CD14-positive monocyte (primary cell): ENCODE data around the gene BCKDHA. TPM values are rescaled to one million over a fixed set of nuclear protein-coding genes. Genes with fewer than 3 reads are reported as not detected.

Experiments
- DNase-seq, 3 donors: peaks; one replicate each; pipeline ENCODE4 v3.0.0-alpha.2; 2011 to 2022
- H2AFZ ChIP-seq: 2 replicates; pipeline ENCODE4 v1.6.0; 2012; ENCODE audit warnings: mild to moderate bottlenecking, low read depth, low read length, inconsistent platforms; ENCODE audit not compliant: insufficient read depth, poor library complexity, severe bottlenecking
- H3K27ac ChIP-seq, 2 donors: 1 replicate in 1 of 2; 2 replicates in 1 of 2; pipeline ENCODE4 v1.5.1; 2012 to 2013; ENCODE audit warnings: low read length in 2 of 2, control low read depth in 1 of 2, inconsistent platforms in 1 of 2, low read depth in 1 of 2, mild to moderate bottlenecking in 1 of 2
- H3K27me3 ChIP-seq, 2 donors: one replicate each; pipeline versions ENCODE4 v1.6.0 to v1.6.1; 2011 to 2013; ENCODE audit warnings: low read length in 2 of 2; ENCODE audit not compliant: control insufficient read depth in 2 of 2, insufficient read depth in 2 of 2
- H3K36me3 ChIP-seq, 2 donors: replicated peaks in 1 of 2; 1 replicate in 1 of 2; 2 replicates in 1 of 2; pipeline versions ENCODE4 v1.5.1 to v1.6.1; 2012 to 2013; ENCODE audit warnings: low read length in 2 of 2, control low read depth in 1 of 2, inconsistent platforms in 1 of 2, mild to moderate bottlenecking in 1 of 2; ENCODE audit not compliant: insufficient read depth in 2 of 2, control insufficient read depth in 1 of 2
- H3K4me1 ChIP-seq, 2 donors: 1 replicate in 1 of 2; 2 replicates in 1 of 2; pipeline versions ENCODE4 v1.5.1 to v1.6.1; 2012 to 2013; ENCODE audit warnings: low read length in 2 of 2, control low read depth in 1 of 2, inconsistent platforms in 1 of 2, mild to moderate bottlenecking in 1 of 2, moderate library complexity in 1 of 2; ENCODE audit not compliant: insufficient read depth in 2 of 2, control insufficient read depth in 1 of 2
- H3K4me2 ChIP-seq: replicated peaks from 2 replicates; pipeline ENCODE3; 2012; ENCODE audit warnings: low read length, moderate library complexity, mild to moderate bottlenecking; ENCODE audit not compliant: poor library complexity, severe bottlenecking; ENCODE audit errors: extremely low read depth
- H3K4me3 ChIP-seq, 3 experiments: fragments of 200-600 bp in 1 of 3; sonication (generic) in 1 of 3; replicated peaks in 1 of 3; 1 replicate in 2 of 3; 2 replicates in 1 of 3; pipeline ENCODE4 v1.5.1; 2011 to 2013; ENCODE audit warnings: low read length in 3 of 3, mild to moderate bottlenecking in 3 of 3, control low read depth in 2 of 3, low read depth in 2 of 3, inconsistent platforms in 1 of 3, moderate library complexity in 1 of 3
- H3K79me2 ChIP-seq: 2 replicates; pipeline ENCODE4 v1.6.0; 2012; ENCODE audit warnings: mild to moderate bottlenecking, control low read depth, inconsistent platforms, low read length, moderate library complexity; ENCODE audit not compliant: insufficient read depth
- H3K9ac ChIP-seq: 2 replicates; pipeline ENCODE4 v1.6.0; 2017; ENCODE audit warnings: low read length, mild to moderate bottlenecking; ENCODE audit not compliant: insufficient read depth, poor library complexity, severe bottlenecking
- H3K9me3 ChIP-seq, 2 donors: replicated peaks in 1 of 2; 1 replicate in 1 of 2; 2 replicates in 1 of 2; pipeline versions ENCODE4 v1.5.1 to v1.6.1; 2012 to 2013; ENCODE audit warnings: low read length in 2 of 2, control low read depth in 1 of 2; ENCODE audit not compliant: control insufficient read depth in 1 of 2, insufficient read depth in 1 of 2
- H4K20me1 ChIP-seq: 2 replicates; pipeline ENCODE4 v1.6.0; 2012; ENCODE audit warnings: mild to moderate bottlenecking, low read length, control low read depth, moderate library complexity; ENCODE audit not compliant: insufficient read depth
- H3K27ac Mint-ChIP-seq, 7 donors: one replicate each; pipeline ENCODE4 v1.8.0; 2020; ENCODE audit warnings: mild to moderate bottlenecking in 7 of 7, mixed read lengths in 7 of 7, moderate library complexity in 6 of 7, inconsistent platforms in 2 of 7
- H3K27me3 Mint-ChIP-seq, 3 donors: one replicate each; pipeline ENCODE4 v1.8.0; 2021 to 2022; ENCODE audit warnings: low read depth in 3 of 3, mild to moderate bottlenecking in 3 of 3, mixed read lengths in 3 of 3, moderate library complexity in 3 of 3, inconsistent platforms in 1 of 3
- H3K36me3 Mint-ChIP-seq, 2 donors: one replicate each; pipeline ENCODE4 v1.8.0; 2020; ENCODE audit warnings: mixed read lengths in 2 of 2, inconsistent platforms in 1 of 2, mild to moderate bottlenecking in 1 of 2
- H3K4me1 Mint-ChIP-seq: one replicate; pipeline ENCODE4 v1.8.0; 2020; ENCODE audit warnings: mild to moderate bottlenecking, mixed read lengths
- H3K4me3 Mint-ChIP-seq, 2 donors: one replicate each; pipeline ENCODE4 v1.8.0; 2020; ENCODE audit warnings: mild to moderate bottlenecking in 2 of 2, mixed read lengths in 2 of 2, moderate library complexity in 1 of 2
- H3K9me3 Mint-ChIP-seq, 7 donors: one replicate each; pipeline ENCODE4 v1.8.0; 2020 to 2022; ENCODE audit warnings: mixed read lengths in 7 of 7, mild to moderate bottlenecking in 6 of 7, moderate library complexity in 6 of 7, inconsistent platforms in 2 of 7
- WGBS: methylation state at CpG from one replicate; pipeline ENCODE4 v1.1.5; 2013; ENCODE audit warnings: missing lambda C conversion rate; ENCODE audit not compliant: insufficient coverage; 5-methylcytosine and 5-hydroxymethylcytosine counted together
- intact Hi-C, 2 donors: fragments of 100-400 bp; cut with micrococcal nuclease; formaldehyde crosslinking; loops; one replicate each; pipeline versions ENCODE4 v1.15.0 to v1.15.1; 2023
- polyA plus RNA-seq, 3 donors: library from polyadenylated mRNA; depleted of rRNA in 1 of 3; unstranded in 2 of 3; stranded (reverse) in 1 of 3; fragments of 300-500 nt in 2 of 3; fragments of >200 nt in 1 of 3; fragmentation: Illumina TruSeq in 2 of 3; gene quantifications; 1 replicate in 2 of 3; 2 replicates in 1 of 3; pipeline ENCODE4 v1.2.3, GENCODE V29; 2012 to 2021
- TF ChIP-seq, protein P1 (sequence below): fragments of 200-600 bp; IDR thresholded peaks from one replicate; pipeline ENCODE4 v1.8.0; 2022; ENCODE audit warnings: antibody characterized with exemption, mild to moderate bottlenecking

The BCKDHA gene
- polyA plus RNA-seq, 3 donors, result 52.4 to 90.1 (median 87.6) TPM

DNA sequence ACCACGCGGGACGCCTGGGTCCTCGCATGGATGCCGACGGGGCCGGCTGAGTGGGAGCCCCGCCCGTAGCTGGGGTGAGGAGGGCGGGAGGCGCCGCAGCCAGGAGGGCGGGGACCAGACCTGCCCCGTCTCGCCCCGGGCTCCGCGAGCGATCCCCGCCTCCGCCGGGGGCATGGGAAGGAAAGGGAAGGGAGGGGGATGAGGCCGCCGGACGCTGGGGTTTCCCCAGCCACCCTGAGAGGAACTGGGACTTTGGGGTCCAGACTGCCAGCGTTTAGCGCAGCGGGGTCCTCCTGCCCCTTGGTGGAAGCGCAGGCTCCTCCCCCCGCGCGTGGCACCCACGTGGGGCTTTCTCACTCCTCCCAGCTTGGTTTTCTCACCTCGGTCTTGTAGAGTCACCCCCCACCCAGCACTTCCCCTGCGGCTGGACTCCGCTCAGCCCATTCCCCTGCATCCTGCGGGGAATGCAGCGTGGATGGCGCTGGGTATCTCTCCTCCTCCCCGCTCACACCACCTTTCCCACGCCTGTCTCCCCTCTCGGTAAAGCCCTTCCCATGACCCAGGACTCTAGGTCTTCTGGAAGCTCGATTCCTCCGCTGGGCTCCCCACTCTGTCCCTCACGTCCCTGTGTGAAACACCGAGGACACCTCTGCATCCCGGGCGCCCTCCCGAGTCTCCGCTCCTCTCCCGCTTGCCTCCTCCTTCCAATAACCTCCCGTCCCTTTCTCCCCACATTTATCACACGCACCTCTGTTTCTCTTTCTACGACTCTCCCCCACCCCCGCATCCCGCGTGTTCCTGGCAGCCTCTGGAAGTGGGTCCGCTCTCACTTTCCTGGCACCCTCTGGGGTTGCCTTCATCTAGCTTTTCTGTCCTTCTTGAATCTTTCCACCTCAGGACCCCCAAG lies 46.0 kb upstream of the BCKDHA start:
- Histone ChIP-seq H3K9ac (peak overlapping the region; percentile 93), H3K4me1 (peaks cover 51 to 54% of the 10 kb centered on the region in 2 donors), H3K9me3 (no peaks in the 10 kb centered on the region), H3K27me3 (no peaks in the 10 kb centered on the region), H3K36me3 (peaks cover 14 to 31% of the 10 kb centered on the region in 2 donors), H3K79me2 (peaks cover 77% of the 10 kb centered on the region), H3K4me3 (peak overlapping the region; percentile 89 to 97 (median 95)), H4K20me1 (peaks cover 70% of the 10 kb centered on the region), H2AFZ (peak overlapping the region; percentile 57), H3K4me2 (peak overlapping the region; percentile 94), H3K27ac (peak overlapping the region; percentile 56 to 88)
- Mint-ChIP-seq H3K36me3 (peaks cover 26 to 50% of the 10 kb centered on the region in 2 donors), H3K4me1 (peaks cover 57% of the 10 kb centered on the region), H3K27ac (peak overlapping the region; percentile 92 to 98 (median 96)), H3K4me3 (peak overlapping the region; percentile 94 to 100), H3K27me3 (peaks cover 0 to 1% (median 0%) of the 10 kb centered on the region in 3 donors), H3K9me3 (peaks cover 0 to 2% (median 0%) of the 10 kb centered on the region in 7 donors)
- DNase-seq, result peak; percentile 88 to 93 (median 90)
- intact Hi-C loops, result loop anchor here (5.0 to 10.0 kb wide), 5 partner anchors 34 to 173 kb away; partner anchors contain the start of genes DMAC2 (in 1 of the 2) and HNRNPUL1 (in 1 of the 2)
- WGBS, result under 1% methylated on average over 55 of the region's 58 CpGs
- TF ChIP-seq, protein P1, sequence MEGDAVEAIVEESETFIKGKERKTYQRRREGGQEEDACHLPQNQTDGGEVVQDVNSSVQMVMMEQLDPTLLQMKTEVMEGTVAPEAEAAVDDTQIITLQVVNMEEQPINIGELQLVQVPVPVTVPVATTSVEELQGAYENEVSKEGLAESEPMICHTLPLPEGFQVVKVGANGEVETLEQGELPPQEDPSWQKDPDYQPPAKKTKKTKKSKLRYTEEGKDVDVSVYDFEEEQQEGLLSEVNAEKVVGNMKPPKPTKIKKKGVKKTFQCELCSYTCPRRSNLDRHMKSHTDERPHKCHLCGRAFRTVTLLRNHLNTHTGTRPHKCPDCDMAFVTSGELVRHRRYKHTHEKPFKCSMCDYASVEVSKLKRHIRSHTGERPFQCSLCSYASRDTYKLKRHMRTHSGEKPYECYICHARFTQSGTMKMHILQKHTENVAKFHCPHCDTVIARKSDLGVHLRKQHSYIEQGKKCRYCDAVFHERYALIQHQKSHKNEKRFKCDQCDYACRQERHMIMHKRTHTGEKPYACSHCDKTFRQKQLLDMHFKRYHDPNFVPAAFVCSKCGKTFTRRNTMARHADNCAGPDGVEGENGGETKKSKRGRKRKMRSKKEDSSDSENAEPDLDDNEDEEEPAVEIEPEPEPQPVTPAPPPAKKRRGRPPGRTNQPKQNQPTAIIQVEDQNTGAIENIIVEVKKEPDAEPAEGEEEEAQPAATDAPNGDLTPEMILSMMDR, result no peak

DNA sequence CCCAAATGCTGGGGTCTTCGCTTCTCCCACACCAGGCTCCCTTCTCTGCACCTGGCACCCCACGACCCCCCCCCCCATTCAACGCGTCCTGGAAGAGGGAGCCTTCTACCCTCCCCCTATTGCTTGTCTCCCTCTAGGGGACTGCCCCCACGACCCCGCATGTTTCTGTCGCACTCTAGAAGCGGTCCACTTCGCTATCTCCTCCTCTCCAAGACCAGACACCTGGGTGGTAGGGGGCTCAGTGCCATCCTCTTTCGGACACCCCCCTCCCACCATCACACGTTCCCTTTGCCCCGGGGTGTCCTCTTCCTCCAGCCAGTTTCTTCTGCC lies 45.4 kb upstream of the BCKDHA start:
- peak overlapping the region; percentile 89 to 97 (median 95) for H3K4me3 ChIP-seq
- intact Hi-C loops, result loop anchor here (5.0 to 10.0 kb wide), 5 partner anchors 35 to 173 kb away; partner anchors contain the start of genes DMAC2 (in 1 of the 2) and HNRNPUL1 (in 1 of the 2)
- TF ChIP-seq, protein P1, result no peak
- H3K79me2 ChIP-seq, result peaks cover 71% of the 10 kb centered on the region
- H2AFZ ChIP-seq, result peak overlapping the region; percentile 34
- peak overlapping the region; percentile 92 to 98 (median 96) for H3K27ac Mint-ChIP-seq
- DNase-seq, result no peak
- H3K9ac ChIP-seq, result peak overlapping the region; percentile 93
- peak overlapping the region; percentile 94 for H3K4me2 ChIP-seq
- H3K27ac ChIP-seq, result peak overlapping the region; percentile 56 to 88
- peaks cover 0 to 2% (median 0%) of the 10 kb centered on the region in 7 donors for H3K9me3 Mint-ChIP-seq
- H3K27me3 Mint-ChIP-seq, result peaks cover 0 to 1% (median 0%) of the 10 kb centered on the region in 3 donors
- peaks cover 64% of the 10 kb centered on the region for H4K20me1 ChIP-seq
- no peaks in the 10 kb centered on the region for H3K27me3 ChIP-seq
- peaks cover 57 to 61% of the 10 kb centered on the region in 2 donors for H3K4me1 ChIP-seq
- H3K36me3 ChIP-seq, result peaks cover 9 to 25% of the 10 kb centered on the region in 2 donors
- WGBS, result 0% methylated on average over 8 of the region's 12 CpGs
- peaks cover 62% of the 10 kb centered on the region for H3K4me1 Mint-ChIP-seq
- peaks cover 26 to 49% of the 10 kb centered on the region in 2 donors for H3K36me3 Mint-ChIP-seq
- peak overlapping the region; percentile 94 to 100 for H3K4me3 Mint-ChIP-seq
- H3K9me3 ChIP-seq, result no peaks in the 10 kb centered on the region
